Stimulated activated CD8-positive, alpha-beta memory T cell treated with anti-CD3 and anti-CD28 coated beads, Interleukin-15, amount 100 ng/mL, for 24 hours (primary cell): ENCODE data around the gene DGAT2.

Experiments used
- DNase-seq: peaks from one replicate; pipeline ENCODE4 v3.0.0-alpha.2; 2020; ENCODE audit warnings: low read depth

Gene DGAT2

GRCh38 chr11:75826461-75827230, 58.1 kb downstream of the DGAT2 start:
- no peak for DNase-seq

GRCh38 chr11:75827562-75827961, 59.0 kb downstream of the DGAT2 start:
- DNase-seq: no peak

- DNase-seq: no peak
Observed at GRCh38 chr11:75831915-75832502, 63.4 kb downstream of the DGAT2 start.

- no peak for DNase-seq
Observed at GRCh38 chr11:75834728-75835127, 66.2 kb downstream of the DGAT2 start.

GRCh38 chr11:75836417-75836816, 67.8 kb downstream of the DGAT2 start:
- no peak for DNase-seq

- no peak for DNase-seq
Observed at GRCh38 chr11:75839851-75840250, 71.3 kb downstream of the DGAT2 start.

GRCh38 chr11:75840522-75840921, 71.9 kb downstream of the DGAT2 start:
- DNase-seq: no peak

- DNase-seq: no peak
Observed at GRCh38 chr11:75841739-75842138, 73.2 kb downstream of the DGAT2 start.

- DNase-seq: no peak
Observed at GRCh38 chr11:75845324-75845723, 76.7 kb downstream of the DGAT2 start.

GRCh38 chr11:75849894-75850293, 81.3 kb downstream of the DGAT2 start:
- DNase-seq: no peak

- no peak for DNase-seq
Observed at GRCh38 chr11:75850787-75851186, 82.2 kb downstream of the DGAT2 start.
